Stimulated activated CD4-positive, alpha-beta T cell treated with anti-CD3 and anti-CD28 coated beads, Interleukin-12 subunit alpha, Interleukin-12 subunit beta, amount 100 ng/mL, for 48 hours (primary cell): Measurements from ENCODE around the gene SLC19A2.
"Not testable (repeated sequence)": the region's sequence is repeated elsewhere in the genome, so short reads cannot be mapped to it uniquely, and the experiment has no call there.

Experiments used
- DNase-seq, 3 donors: peaks; one replicate each; pipeline ENCODE4 v3.0.0-alpha.2; 2020; ENCODE audit warnings: low read depth in 2 of 3, low spot score in 1 of 3

The SLC19A2 gene

DNA sequence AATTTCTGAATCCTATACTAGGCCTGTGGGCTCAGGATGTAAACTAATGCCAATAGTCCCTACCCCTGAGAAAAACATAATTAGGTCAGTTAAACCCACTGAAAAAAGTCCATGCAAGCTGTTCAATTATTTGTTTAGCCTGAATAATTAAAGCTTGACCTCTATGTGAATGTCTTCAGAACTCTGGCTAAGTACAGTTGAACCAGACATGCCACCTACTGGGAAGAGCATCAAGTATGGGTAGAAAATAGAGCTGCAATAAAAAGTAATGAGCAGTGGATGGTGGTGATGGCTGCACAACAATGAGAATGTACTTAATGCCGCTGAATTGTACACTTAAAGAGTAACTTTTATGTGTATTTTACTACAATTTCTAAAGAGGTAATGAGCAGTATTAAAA lies 23.6 kb upstream of the SLC19A2 start:
- no peak for DNase-seq

- no peak for DNase-seq
Measured at GRCh38 chr1:169508432-169509338, 22.9 kb upstream of the SLC19A2 start.

DNA sequence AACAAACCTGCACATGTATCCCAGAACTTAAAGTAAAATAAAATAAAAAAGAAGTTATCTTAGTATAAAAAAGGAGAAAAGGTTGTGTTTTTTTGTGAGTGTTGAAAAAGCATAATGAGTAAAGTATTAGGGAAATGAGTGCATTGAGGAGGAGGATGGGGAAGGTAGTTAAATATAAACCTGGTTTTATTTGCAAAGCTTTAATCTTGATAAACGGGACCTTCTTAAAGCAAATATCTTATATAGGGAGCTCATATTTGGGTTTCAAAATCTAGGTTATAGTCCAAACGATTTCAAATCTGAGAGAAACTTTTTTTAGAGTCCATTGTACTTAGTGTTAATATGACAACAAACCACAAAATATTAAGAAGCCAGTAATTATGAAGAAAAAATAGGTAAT lies 21.7 kb upstream of the SLC19A2 start:
- DNase-seq, result no peak

- DNase-seq, result not testable (repeated sequence)
Measured at GRCh38 chr1:169503601-169504000, 17.9 kb upstream of the SLC19A2 start.

DNA sequence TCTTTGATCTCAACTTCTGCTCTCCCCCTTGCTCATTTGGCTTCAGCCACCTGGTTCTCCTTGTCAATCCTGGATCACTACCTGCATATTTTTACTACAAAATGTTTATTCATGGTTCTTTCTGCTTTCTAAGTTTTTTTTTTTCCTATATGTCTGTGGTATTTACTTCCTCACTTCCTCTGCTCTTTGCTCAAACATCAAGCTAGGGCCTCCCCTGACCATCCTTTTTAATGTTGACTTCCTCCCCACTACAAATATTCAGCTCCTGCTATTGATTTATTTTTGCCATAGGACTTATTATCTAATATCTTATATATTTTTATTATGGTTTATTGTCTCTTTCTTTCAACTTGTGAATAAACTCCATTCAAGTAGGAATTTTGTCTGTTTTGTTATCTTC lies 14.1 kb upstream of the SLC19A2 start:
- DNase-seq, result no peak

- DNase-seq, result no peak
Measured at GRCh38 chr1:169497317-169497716, 11.6 kb upstream of the SLC19A2 start.

GRCh38 chr1:169495916-169496315 lies 10.2 kb upstream of the SLC19A2 start:
- no peak for DNase-seq

- DNase-seq, result no peak
Measured at GRCh38 chr1:169495046-169495775, 9.5 kb upstream of the SLC19A2 start.

DNA sequence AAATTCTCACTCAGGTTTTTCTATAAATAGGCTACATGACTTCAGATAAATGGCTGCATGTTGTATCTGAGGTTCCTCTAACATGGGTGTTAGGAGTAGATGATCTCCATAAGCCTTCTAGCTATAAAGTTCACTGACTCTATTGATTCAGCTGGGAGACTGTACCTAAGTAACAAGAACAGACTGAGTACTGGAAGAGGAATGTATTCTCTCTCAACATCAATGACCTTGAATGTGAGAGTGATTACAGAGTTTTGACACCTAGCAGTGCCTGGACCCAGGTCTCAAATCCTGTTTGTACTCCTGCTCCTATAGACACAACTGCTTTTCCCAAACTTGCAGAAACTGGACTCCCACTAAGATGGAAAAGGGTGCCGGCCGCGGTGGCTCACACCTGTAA lies 8.6 kb upstream of the SLC19A2 start:
- no peak for DNase-seq

DNA sequence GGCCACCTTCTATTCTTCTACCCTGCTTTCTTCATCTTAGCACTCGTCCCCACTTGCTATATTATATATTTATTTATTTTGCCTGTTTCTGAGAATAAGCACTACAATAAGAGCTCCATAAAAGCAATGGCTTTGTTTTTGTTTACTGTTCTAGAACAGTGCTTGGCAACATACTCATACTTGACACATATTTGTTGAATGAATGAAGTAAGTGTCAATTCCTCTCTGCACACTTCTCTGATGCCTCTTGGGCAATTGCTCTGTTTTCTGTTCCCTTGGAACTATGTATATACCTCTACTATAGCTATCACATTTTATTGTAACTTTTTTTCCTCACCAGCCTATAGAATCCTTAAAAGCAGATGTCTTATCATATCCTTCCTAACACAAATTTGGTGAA lies 7.5 kb upstream of the SLC19A2 start:
- DNase-seq, result no peak

- peak in 2 of 3 donors; percentile 29 to 33 for DNase-seq
Measured at GRCh38 chr1:169491845-169492281, 6.1 kb upstream of the SLC19A2 start.

DNA sequence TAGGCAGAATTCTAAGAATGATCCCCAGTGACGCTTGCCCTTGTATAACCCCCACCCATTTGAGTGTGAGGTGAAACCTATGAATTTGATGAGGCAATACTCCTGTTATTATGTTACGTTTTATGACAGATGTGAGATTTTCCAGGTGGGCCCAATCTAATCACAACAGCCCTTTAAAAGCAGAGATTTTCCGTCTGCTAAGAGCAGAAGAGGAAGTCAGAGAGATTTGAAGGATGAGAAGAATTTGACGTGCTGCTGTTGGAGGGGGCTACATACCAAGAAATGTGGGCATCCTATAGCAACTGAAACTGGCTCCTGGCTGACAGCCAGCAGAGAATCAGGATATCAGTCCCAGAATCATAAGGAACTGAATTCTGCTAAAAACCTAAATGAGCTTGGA lies 2.4 kb upstream of the SLC19A2 start:
- DNase-seq, result no peak

DNA sequence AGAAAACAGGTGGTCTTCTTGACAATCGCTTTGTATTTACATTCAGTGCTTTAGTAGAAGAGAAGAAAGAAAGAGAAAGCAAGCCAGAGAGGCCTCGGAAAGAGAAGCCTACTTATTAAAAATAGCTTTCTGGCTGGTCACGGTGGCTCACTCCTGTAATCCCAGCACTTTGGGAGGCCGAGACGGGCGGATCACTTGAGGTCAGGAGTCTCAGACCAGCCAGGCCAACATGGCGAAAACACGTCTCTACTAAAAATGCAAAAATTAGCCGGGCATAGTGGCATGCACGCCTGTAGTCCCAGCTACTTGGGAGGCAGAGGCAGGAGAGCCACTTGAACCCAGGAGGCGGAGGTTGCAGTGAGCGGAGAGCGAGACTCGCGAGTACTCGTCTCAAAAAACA lies 1.8 kb upstream of the SLC19A2 start:
- no peak for DNase-seq

DNA sequence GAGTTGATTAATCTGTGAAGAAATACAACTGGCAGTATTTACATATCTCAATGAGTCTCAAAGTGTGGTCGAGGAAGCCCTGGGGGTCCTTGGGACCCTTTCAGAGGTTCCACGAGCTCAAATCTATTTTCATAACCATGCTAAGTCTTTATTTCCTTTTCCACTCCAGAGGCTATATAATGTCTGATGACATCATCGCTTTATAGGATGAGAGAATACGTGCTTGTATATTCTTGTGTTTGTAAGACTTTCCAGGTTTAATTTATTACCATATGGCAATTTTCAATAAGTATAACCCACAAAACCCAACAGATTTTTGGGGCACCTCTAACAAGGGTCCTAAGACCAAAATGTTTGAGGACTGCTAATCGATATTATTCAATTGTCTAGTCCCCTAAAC lies 1.4 kb upstream of the SLC19A2 start:
- DNase-seq, result no peak

- no peak for DNase-seq
Measured at GRCh38 chr1:169486281-169487051, 722 bp upstream of the SLC19A2 start.

DNA sequence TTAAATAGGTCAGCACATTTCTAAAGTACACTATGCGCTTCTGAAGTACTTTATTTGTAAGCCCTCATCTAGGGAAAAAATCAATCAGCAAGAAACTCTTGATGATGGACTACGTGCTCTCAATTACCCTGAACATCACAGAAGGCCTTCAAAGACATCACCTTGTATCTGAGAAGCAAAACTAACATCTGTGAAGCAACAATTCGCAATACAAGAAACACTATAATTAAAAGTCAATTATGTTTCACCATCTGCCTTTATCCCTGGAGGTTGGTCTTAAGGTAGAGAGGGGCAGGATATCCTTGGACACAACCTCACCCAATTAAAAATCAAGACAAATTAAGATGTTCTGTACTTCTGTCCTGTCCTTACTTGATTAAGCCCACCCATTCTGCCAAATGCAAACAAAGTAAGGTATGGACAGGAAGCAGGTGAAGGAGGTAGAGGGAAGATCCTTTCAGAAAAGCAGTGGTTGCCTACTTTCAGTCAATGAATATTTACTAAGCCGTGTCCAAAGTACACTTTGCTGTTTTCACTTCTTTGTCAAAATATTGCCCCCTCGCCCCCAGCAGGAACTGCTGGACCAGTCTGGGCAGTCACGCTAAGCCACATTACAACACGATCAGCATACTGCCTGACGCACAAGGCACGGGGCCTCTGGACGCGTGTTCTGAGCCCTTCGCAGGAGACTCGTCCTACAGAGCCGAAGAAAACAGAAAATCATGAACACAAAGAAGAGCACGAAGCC lies 887 bp downstream of the SLC19A2 start:
- DNase-seq, result no peak

DNA sequence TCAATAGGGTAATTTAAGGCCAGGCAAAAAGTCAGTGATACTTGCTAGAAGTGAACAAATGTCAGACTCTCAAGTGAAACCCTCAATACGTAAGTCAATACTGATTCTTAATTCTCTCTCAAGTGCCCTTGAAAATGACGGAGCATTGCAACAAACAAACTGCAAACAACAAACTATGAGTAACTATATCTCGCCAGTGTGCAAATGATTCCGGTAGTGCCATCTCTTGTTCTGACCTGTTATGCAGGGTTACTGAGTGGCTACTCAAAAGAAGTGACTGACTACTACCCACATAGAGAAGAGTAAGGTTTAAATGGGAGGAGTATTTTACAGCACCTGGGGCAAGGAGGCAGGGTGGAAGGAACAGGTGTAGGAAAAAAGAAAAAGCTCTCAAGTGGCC lies 1.6 kb downstream of the SLC19A2 start:
- DNase-seq, result no peak

DNA sequence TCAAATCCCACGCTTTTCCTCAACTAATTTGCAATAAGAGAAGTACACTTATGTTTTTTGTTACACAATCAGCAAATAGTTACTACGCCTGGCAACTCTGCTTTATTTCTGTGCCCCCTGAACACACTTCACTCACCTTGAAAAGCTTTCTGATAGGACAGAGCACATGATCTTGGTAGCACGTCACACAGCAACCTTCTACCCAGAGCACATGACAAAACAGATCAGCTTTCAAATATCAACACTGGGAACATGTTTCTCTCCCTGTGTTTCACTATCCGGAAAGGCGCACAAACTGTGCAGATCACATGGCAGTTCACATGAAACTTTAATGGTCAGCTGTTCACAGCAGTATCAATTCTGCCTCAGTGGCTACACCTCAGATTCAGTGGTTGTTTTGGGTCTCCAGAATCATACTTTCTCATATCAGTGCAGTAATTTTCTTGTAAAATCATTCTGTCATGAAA lies 2.2 kb downstream of the SLC19A2 start:
- DNase-seq, result no peak

DNA sequence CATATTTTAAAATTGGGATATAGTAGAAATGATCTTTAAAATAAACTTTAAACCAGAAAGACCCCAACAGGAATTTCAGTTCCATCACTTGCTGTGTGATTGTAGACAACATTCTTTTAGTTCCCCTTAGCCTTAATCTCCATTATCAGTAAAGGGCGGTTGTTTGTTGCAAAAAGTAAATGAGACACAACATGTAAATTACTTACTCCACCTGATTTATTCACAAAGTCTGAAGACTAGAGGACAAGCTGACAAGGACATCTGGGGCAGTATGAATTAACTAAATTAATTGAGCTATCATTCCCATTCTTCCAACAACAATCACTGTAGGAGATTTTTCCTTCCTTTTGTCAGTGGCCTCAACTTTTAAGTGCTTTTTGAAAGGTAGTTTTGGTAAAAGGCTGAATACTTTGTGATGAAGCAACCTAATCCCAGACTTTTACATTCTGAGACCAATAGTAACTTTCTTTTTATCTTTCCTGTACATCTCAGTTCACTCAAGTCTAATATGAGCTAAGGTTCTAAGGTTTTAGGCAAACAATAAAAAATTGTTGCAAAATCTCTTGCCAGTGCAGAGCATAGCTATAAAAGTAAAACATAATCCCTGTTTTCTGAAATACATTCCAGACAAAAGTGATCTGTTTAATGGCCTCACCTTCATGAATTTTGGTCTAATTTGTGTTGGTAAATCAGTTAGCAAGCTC lies 6.2 kb downstream of the SLC19A2 start:
- DNase-seq, result no peak

GRCh38 chr1:169478094-169478672 lies 7.6 kb downstream of the SLC19A2 start:
- DNase-seq, result no peak
